Inferior parietal cortex (tissue), 1 donor: ENCODE data around the gene SLC9A9.

Experiments
- DNase-seq: peaks from one replicate; pipeline ENCODE4 v3.0.0-alpha.2; 2016; ENCODE audit errors: extremely low spot score

Gene SLC9A9

DNA sequence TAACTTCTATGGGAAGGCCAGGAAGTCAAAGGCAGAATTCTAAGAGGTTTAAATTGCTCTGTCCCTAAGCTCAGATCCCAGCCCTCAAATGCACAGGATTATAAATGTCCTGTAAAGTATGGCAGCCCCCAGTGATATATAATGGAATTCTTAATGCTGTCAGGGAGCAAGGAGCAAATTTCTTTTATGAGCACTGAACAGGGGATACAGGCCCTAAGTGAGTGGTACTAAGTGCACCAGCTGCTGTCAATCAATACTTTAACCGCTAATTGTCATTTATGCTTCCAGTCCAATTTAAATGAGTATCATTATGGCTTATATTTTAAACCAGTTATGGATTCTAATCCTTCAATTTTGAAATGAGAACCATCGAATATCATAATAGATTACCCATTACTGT lies 4.7 kb downstream of the SLC9A9 start:
- no peak for DNase-seq

DNA sequence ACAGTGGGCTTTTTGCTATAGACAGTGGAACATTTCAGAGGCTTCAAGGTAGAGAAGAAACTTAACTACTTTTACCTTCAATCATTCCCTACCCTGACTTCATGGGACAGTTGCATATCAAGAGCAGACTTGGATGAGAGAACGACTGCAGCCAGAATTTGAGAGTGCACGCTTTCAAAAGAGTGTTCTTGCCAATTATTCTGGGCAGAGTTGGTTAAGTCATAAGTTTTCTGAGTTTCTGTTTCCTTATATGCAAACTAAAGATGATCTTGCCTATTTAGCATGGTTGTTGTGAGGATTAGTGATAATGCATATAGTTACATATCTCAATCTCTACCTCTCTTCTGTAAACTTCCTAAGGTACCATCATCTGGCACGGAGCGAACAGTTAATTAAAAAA lies 7.6 kb downstream of the SLC9A9 start:
- DNase-seq, result no peak

DNA sequence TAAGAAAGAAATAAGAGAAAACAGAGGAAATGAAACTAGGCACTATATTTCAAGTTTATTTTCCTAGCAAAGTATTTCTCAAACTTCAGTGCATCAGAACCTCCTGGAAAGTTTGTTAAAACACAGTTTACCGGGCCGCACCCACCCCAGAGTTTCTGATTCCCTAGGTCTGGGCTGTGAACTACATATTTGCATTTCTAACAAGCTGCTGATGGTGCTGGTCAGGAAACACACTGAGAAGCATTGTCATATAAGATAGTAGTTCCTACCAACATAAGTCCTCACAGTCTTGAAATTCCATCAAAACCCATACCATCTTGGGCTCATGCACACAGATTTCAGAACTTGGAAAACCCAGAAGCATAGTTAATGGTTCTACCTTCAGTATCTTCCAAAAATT lies 8.3 kb downstream of the SLC9A9 start:
- no peak for DNase-seq

DNA sequence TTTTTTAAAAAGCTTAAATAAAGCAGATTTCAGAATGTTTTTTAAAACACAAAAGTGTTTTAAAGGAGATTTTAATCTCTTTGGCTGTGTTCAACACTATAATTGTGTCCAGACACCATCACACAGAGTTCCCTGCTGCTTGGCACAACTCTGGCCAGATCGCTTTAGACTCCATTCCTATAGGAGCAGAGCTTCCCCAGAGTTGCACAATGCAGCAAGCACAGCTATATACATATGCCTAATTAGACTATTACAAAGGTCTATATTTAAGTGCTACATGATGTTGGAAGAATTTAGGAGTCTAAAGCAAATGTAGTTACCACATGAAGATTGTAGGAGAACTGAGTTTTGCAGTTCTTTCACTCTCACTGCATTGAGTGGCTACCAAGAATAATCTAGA lies 11.2 kb downstream of the SLC9A9 start:
- DNase-seq, result no peak

DNA sequence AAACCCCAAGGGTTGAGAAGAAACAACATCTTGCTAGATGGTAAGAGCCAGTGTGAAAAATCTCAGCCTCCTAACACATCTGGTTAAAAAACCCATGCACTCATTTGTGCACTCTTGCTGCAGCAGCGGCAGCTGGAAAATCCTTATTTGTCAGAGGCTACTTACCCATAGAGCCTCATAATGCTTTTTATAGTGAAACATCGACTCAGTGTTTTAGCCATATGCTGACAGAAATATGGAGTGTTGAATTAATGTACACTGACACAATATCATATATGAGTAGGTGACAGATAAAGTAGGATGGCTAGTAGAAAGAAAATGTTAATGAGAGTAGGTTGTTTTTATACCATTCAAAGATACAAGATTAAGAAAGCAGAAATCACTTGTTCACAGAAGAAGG lies 13.0 kb downstream of the SLC9A9 start:
- DNase-seq, result no peak

DNA sequence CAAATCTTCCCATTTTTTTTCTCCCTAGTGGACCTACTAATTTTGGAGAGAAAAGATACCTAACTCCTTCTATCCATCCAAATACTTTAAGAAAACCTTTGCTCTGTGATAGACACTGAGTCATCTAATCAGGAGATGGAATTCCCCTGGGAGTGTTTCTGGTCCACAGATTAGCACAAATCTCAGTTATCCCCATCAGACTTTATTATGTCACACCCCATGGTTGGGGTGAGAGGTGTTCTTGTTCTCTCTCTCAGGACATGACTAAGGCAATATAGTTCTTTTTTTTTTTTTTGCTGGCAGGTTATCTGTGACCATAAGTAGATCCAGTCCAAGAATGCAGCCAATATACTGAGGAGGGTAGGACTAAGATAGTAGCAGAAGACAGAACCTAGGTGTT lies 15.8 kb downstream of the SLC9A9 start:
- no peak for DNase-seq

DNA sequence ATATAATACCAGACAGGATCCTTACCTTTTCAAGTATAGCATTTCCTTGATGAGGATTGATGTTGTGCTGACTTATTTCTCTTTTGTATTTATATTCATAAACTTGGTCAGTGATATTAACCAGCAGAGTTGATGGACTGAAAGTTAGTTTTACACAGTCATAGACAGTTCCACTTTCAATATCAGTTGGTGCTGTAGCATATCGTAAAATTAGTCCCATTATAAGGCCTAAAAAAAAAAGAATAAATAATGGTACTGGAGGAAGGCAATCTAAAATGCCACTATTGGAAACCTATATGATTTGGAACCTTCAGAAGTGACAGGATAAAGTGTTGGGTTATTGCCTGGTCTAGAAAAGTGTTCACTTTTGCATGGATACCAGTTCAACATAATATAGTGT lies 16.3 kb downstream of the SLC9A9 start:
- DNase-seq, result no peak

DNA sequence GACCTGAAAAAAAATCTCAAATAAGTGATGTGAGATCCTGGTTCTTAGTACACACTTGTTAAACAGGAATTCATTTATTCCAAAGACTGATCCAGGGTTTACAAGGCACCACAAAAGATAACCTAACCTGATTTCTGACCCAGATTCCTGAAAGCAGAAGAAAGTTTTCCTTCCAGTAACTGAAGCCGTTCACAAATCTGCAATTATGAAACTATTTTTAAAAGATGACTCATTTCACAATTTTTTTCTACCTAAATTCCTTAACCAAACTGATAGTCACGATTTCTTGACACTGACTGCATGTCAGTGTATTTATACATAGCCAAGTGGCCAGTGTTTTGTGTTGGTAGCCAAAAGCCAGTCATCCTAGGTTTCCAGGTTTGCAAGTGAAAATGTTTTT lies 17.1 kb downstream of the SLC9A9 start:
- DNase-seq, result no peak

DNA sequence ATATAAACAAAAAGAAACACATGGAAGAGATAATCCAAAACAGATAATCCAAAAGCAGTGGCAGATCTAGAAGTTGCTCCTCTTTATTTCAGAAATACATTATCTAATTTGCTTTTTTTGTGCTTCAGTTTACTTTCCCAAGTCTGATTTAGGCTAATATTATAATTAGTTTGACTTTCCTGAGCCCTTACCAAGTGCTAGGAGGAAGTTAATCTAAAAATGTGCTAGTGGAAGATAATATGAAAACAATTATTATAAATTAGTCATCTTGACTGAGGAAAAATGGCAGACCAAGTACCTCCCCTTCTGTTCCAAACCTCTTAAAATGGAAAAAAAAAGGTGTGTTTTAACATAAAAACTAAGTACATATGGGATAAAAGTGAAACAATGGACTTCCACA lies 17.5 kb downstream of the SLC9A9 start:
- no peak for DNase-seq

DNA sequence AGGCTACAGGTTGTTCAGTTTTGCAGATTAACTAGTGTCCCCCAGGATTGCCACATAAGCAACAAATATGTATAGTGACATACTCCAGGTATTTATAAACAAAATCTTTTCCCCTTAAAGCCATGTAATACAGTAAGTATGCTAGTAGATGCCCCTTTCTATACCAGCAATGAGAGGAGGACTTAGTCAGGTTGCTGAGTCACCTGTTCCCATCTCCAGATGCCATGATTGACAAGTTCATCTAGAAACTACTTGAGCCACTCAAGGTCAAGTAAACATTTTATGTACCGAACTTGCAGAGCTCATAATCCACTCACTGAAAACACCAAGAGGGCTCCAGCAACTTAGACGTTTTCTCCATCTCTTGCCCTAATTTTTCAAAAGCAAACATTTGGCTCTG lies 18.2 kb downstream of the SLC9A9 start:
- no peak for DNase-seq

DNA sequence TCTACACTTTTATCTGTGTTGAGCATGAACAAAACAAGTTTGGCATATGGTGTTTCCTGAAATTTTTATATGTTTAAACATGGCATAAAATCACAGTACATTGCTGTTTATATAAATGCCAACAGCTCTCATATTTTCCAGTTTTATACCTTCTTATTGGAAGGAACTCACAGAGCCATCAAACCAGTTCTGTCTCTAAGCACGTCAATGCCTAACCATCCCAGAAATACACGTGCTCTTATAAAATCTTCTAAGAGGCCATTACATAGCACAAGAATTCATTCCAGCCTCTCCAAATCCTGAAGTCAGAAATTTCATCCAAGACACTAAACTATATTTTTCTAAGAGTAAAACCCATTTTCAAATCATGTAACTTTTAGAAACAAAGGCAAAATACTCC lies 20.8 kb downstream of the SLC9A9 start:
- DNase-seq, result no peak

DNA sequence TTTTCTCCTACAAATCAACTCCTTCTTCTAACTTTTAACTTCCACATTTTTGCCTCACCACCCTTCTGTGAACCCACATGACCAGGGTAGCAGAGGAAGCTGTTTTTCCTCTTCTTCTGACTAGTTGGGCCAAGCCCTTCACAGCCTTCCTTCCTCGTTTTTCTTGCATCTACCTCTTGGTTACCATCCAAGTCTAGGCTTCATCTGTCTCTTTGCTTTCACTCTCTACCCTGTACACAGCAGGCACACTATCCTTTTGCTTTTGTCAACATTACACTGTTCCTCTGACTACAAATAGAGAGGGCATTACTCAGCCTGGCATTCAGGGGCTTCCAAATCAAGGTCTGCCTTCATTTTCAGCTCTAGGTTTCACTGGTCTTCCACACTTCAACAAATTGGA lies 22.0 kb downstream of the SLC9A9 start:
- DNase-seq, result no peak

DNA sequence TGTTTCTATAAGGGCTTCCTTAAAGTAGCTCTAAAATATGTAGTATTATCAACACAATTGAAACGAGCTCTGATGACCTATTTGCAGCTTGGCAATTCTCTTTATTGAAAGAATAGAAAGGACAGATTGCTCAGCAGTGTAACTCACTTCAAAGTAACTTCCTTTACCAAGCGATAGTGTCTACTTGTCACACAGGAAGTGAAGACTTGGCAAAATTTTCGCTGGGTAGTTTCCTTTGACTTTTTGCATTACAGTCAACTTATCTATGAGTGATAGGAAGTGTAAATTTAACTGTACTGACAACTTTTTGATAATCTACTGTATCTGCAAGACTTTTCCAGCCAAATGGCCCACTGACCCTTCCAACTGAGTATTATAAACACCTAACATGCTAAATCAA lies 22.8 kb downstream of the SLC9A9 start:
- no peak for DNase-seq

DNA sequence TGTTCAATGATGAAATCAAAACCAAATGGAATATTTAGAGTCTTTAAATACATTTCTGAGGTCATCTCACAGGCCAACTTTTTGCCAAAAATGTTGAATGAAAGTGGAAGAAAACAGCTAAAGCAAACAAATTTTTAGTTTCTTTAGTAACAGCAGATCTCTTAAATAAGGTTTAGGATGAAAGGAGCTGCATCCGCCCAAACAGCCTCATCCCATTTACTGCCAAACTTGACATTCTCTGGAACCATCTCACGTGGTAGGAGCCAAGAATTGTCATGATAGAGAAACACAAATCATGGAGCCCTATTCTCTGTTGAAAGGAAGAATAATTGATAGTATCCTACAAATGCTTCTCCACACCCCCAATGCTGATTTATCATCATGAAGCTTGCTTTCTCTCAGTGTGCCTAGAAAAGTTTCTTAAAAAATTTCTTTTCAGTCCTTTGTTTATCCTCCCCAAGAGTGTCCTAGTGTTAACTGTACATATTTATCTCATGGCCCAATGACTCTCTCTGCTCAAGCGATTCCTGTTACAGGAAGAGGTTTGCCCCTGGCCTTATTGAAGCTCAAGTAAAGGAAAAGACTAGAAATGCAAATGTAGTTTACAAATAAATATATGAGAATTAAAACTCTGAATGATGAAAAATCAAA lies 23.4 kb downstream of the SLC9A9 start:
- DNase-seq, result no peak

DNA sequence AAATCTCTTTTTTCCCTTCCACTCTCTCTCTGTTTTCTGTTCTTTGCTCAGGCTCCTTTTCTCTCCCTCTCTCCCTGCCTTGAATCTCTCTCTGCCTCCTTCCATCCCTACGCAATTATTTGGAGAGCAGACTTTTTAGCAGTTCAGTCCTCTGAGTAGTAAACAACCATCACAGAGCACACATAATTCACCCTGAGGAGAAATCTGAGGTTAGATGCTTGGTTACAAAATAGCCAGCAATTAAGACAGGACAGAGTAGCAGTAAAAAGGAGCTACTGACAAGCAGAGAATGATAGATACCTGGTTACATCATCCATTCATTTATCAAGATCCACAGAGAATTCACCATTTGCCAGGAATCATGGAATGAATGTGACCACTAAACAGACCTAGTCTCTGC lies 25.5 kb downstream of the SLC9A9 start:
- DNase-seq, result no peak

DNA sequence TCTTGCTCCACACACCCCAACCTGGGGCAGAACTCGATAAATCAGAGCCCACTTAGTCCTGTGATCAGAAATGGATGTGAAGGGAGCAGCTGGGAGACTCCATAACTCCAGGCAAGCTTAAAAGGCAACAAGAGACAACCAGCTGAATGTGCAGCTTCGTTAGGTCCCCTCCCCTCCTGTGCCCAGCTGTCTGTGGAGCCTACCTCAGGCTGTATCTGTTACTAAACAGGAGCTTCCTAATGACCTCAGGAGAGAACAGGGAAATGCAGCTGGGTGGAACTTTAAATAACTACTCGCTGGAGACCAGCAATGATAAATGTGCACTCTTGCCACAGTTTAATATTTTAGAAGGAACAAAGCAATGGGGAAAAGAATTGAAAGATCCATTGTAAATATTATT lies 25.9 kb downstream of the SLC9A9 start:
- DNase-seq, result no peak

DNA sequence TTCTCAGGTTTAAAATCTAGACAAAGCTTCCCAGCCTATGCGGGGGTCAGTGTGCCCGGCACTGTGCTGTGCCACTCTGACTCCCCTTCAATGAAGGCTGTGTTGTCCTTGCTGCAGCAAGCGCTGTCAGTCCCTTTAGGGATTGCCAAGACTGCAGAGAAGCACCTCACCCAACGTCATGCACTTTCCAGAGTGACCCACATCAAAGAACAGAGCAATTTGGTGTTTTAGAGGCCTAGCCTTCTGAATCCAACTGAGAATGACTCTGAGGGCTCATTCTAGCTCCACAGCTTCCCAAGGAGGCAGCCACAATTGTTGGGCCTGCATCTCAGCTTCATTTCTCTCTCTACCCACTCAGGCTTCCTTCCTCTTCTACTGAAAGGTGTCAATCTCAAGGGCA lies 26.4 kb downstream of the SLC9A9 start:
- no peak for DNase-seq

DNA sequence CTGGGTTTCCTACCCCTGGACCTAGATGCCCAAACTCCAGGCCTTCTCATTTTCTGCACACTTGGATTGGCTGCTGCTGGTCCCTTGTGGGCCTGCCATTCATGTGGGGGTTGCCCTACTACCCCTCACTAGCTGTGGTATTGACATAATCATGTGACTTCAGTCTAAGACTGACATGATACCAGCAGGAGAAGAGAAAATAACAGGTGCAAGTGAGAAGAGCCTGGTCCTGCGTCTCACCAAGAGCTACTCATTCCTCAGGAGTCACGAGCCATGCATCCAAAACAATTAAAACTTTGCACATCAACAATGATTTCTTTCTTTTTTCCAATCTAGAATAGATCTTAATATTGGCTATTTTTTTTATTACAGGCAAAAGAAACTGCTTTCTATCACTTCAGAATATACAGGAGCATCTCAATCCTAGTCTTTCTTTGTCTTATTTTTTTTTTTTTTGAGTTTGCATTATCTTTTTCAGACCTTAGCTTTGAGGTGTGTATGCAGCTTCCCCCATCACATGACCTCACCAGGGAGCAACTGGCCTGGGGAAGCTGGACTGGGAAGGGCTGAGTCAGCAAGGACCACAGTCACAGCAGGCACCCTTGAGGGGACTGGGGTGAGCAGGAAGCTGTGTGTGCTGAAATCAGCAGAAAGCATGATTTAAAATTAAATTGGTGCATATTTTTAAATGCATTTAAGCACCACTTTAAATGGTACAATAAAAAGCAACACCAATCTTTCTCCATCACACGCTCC lies 27.6 kb downstream of the SLC9A9 start:
- DNase-seq, result no peak

DNA sequence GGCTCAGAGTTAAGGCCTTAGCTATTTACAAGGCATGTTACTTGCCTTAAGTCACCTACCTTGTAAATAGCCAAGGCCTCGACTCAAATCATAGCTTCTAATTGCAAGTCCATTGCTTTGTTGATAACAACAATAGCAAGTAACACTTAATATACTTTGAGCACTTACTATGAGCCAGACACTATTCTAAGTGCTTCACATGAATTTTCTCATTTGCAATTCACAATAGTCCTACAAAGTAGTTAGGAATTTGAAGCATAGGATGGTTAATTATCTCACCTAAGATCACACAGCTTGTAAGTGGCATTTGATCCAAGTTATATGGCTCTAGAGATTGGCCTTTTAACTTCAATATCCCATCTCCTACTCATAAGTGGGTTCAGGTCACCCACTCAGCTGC lies 28.4 kb downstream of the SLC9A9 start:
- no peak for DNase-seq

DNA sequence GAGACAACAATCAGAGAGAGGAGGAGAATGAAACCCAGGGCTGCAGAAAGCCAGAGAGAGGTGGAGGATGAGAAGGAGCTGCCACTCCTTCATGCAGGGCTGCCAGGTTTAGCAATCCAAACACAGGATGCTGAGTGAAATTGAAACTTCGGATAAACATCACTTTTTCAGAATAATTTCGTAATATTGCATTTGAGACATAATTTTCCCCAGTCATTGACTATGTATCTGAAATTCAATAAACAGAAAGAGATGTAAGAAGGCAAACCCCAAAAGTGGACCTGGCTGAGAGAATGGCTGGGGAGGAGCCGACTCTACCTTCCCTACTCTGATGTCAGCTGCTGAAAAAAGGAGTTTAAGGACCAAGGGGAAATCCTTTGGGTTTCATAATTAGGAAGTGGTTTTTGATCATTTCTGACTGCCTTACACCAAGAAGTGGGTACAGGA lies 33.8 kb downstream of the SLC9A9 start:
- no peak for DNase-seq

DNA sequence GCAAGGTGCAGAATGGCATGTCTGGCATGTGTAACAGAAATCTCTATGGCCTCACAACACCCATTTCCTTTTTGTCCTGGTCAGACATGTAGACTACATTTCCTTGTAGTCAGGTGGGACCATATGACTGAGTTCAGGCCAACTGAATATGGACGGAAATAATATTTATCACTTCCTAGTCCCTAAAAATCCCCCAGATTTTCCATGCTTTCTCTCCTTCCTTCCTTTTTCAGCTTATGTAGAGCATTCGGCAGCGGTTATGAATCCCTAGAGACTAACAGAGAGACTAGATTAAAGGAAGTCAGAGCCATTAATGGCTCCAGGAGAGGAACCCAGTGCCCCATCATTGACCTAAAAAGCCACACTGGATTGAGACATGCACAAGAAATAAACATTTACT lies 35.8 kb downstream of the SLC9A9 start:
- DNase-seq, result no peak

DNA sequence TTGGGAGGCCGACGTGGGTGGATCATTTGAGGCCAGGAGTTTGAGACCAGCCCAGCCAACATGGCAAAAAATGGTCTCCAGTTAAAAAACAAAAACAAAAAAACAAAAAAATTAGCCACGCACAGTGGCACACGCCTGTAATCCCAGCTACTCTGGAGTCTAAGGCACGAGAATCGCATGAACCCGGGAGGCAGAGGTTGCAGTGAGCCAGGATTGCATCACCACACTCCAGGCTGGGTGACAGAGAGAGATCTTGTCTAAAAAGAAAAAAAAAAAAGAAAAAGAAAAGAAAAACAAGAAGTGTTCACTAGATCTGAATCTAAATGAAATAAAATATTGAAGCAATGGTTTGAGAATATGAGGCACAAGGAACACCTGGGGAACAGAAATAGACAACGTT lies 36.7 kb downstream of the SLC9A9 start:
- no peak for DNase-seq

DNA sequence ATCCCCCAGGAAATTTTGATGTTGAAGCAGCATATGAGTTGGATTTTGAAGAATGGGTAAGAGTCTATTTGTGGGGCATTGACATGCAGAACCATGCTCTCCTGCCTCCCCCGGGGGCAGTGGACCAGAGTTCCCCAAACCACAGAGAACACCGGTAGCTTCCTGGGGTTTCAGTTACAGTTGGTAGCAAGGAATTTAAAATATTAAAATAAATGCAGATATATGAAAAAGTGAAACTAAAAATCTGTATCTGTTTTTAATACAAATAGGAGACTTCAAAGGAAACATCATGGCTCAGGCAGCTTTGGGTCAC lies 37.4 kb downstream of the SLC9A9 start:
- no peak for DNase-seq
